SU-DHL-6 (cell line): Measurements from ENCODE around the gene ARX.

Experiments used
- H2AFZ ChIP-seq: fragments of 200-600 bp; sonication (generic); 2 replicates; pipeline ENCODE4 v1.6.1; 2014; ENCODE audit warnings: low read depth, mild to moderate bottlenecking, moderate library complexity, mixed read lengths, antibody characterized with exemption, low read length; ENCODE audit not compliant: severe bottlenecking
- H3F3A ChIP-seq: fragments of 200-600 bp; shearing (Covaris generic); 2 replicates; pipeline ENCODE4 v1.6.0; 2016; ENCODE audit warnings: antibody characterized with exemption, mild to moderate bottlenecking; ENCODE audit not compliant: insufficient read depth
- H3K27ac ChIP-seq: fragments of 200-600 bp; sonication (generic); 2 replicates; pipeline ENCODE4 v1.5.1; 2016; ENCODE audit warnings: low read depth, mild to moderate bottlenecking, low read length, moderate library complexity, mixed read lengths
- H3K27me3 ChIP-seq: fragments of 200-600 bp; sonication (generic), shearing (Covaris generic); 2 replicates; pipeline ENCODE4 v1.6.0; 2014; ENCODE audit warnings: mild to moderate bottlenecking, low read length
- H3K36me3 ChIP-seq: fragments of 200-600 bp; sonication (generic); 2 replicates; pipeline ENCODE4 v1.6.1; 2014; ENCODE audit warnings: mild to moderate bottlenecking, low read length, mixed read lengths
- H3K4me2 ChIP-seq: fragments of 300-600, 200-600 bp; shearing (Covaris generic), sonication (generic); 2 replicates; pipeline ENCODE4 v1.6.0; 2014; ENCODE audit warnings: low read length, low read depth, mild to moderate bottlenecking; ENCODE audit not compliant: poor library complexity, severe bottlenecking
- H3K4me3 ChIP-seq: fragments of 200-600 bp; sonication (generic); 2 replicates; pipeline ENCODE4 v1.5.1; 2014; ENCODE audit warnings: antibody characterized with exemption, low read length, mild to moderate bottlenecking, mixed read lengths; ENCODE audit not compliant: insufficient read depth, poor library complexity, severe bottlenecking
- H3K79me2 ChIP-seq: fragments of 200-600 bp; sonication (generic); 2 replicates; pipeline ENCODE4 v1.6.1; 2014; ENCODE audit warnings: mild to moderate bottlenecking, low read length, moderate library complexity; ENCODE audit not compliant: insufficient read depth
- H3K9ac ChIP-seq: fragments of 200-600 bp; sonication (generic); 2 replicates; pipeline ENCODE4 v1.7.0; 2014; ENCODE audit warnings: mild to moderate bottlenecking, low read length
- H3K9me2 ChIP-seq: fragments of 200-600 bp; sonication (generic); replicated peaks from 2 replicates; pipeline ENCODE4 v1.6.1; 2014; ENCODE audit warnings: low read length; ENCODE audit not compliant: insufficient read depth
- H3K9me3 ChIP-seq: fragments of 200-600 bp; sonication (generic); 2 replicates; pipeline ENCODE4 v1.6.1; 2014; ENCODE audit warnings: low read length, mixed read lengths; ENCODE audit not compliant: insufficient read depth
- H4K20me1 ChIP-seq: fragments of 200-600 bp; sonication (generic); 2 replicates; pipeline ENCODE4 v1.6.1; 2014; ENCODE audit warnings: low read depth, mild to moderate bottlenecking, antibody characterized with exemption, low read length, moderate library complexity, mixed read lengths
- CTCF ChIP-seq: fragments of 200-600 bp; sonication (generic); IDR thresholded peaks from one replicate; pipeline ENCODE4 v1.5.1; 2017; ENCODE audit warnings: antibody characterized with exemption, mild to moderate bottlenecking, low read length, moderate library complexity; ENCODE audit not compliant: insufficient read depth, poor library complexity, severe bottlenecking
- EZH2phosphoT487 ChIP-seq: fragments of 200-600 bp; sonication (generic), shearing (Covaris generic); conservative IDR thresholded peaks from 2 replicates; pipeline ENCODE4 v1.6.1; 2018; ENCODE audit warnings: mild to moderate bottlenecking, antibody characterized with exemption, low read length, moderate library complexity, mixed read lengths

Gene ARX

DNA sequence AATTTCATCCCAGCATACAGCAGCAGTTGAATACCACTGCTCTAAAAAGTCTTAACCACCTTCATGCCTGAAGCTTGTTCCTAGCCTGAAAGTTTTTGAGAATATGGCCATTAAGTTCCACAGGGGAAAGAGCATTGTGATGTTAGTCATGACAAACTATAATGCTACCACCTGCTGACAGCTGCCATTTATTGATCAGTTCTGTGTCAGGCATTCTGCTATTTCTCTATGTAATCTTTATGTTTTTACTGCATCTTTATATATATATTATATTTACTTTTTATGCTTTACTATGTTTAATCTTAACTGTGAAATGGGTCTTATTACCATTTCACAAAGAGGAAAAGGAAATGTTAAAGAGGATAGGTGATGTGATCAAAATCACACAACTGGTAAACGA, 54.0 kb downstream of the ARX start:
- Histone ChIP-seq H3K9me3 (no peaks in the 10 kb centered on the region), H3K9ac (no peak overlapping the region)

DNA sequence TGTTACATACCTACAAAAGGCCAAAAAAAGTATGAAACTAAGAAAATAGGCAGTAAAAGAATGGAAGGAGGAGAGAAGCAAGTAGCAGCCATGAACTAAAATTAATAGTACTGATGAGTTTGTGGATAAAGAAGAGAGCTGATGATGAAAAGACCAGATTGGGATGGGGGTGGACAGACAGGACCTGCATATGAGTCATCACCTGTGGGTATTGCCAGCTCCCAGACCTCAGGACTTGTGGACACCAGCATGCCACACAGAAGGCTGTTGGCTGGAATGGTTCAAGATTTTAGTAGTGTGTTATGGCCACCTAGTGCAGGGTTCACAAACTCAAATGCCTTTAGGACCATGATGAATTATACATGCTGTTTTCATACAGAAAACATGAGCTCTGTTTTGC, 58.9 kb downstream of the ARX start:
- Histone ChIP-seq H3K27ac (no peak overlapping the region), H3K4me2 (no peak overlapping the region), H3K4me3 (no peak overlapping the region), H3K9me3 (no peaks in the 10 kb centered on the region), H3K27me3 (no peaks in the 10 kb centered on the region), H3F3A (no peaks in the 10 kb centered on the region), H4K20me1 (no peaks in the 10 kb centered on the region), H3K9me2 (no peaks in the 10 kb centered on the region), H3K36me3 (no peaks in the 10 kb centered on the region), H3K79me2 (no peaks in the 10 kb centered on the region), H3K9ac (no peak overlapping the region), H2AFZ (no peak overlapping the region)
- no peak for TF ChIP-seq CTCF
- TF ChIP-seq EZH2phosphoT487, result no peak

More for the DNA sequence above, 54.0 kb downstream of the ARX start:
- H3K4me3 ChIP-seq, result no peak overlapping the region
- no peaks in the 10 kb centered on the region for H3K9me2 ChIP-seq
- H4K20me1 ChIP-seq, result no peaks in the 10 kb centered on the region
- H3K36me3 ChIP-seq, result no peaks in the 10 kb centered on the region
- no peak for TF ChIP-seq EZH2phosphoT487
- TF ChIP-seq CTCF, result no peak
- no peaks in the 10 kb centered on the region for H3F3A ChIP-seq
- no peaks in the 10 kb centered on the region for H3K27me3 ChIP-seq
- H3K27ac ChIP-seq, result no peak overlapping the region
- H3K4me2 ChIP-seq, result no peak overlapping the region
- no peaks in the 10 kb centered on the region for H3K79me2 ChIP-seq
- H2AFZ ChIP-seq, result no peak overlapping the region

GRCh38 chrX:24955372-24955930, 60.3 kb downstream of the ARX start:
- no peaks in the 10 kb centered on the region for H3K9me2 ChIP-seq
- no peak overlapping the region for H3K9ac ChIP-seq
- no peaks in the 10 kb centered on the region for H4K20me1 ChIP-seq
- H3K27me3 ChIP-seq, result no peaks in the 10 kb centered on the region
- no peaks in the 10 kb centered on the region for H3K9me3 ChIP-seq
- no peaks in the 10 kb centered on the region for H3K79me2 ChIP-seq
- no peaks in the 10 kb centered on the region for H3F3A ChIP-seq
- H3K4me2 ChIP-seq, result no peak overlapping the region
- no peak overlapping the region for H2AFZ ChIP-seq
- TF ChIP-seq CTCF (no peak), EZH2phosphoT487 (no peak)
- H3K27ac ChIP-seq, result no peak overlapping the region
- H3K4me3 ChIP-seq, result no peak overlapping the region
- H3K36me3 ChIP-seq, result no peaks in the 10 kb centered on the region
